IPS-11a (cell line): Measurements from ENCODE around the gene UBASH3B.
"Not testable (repeated sequence)": the region's sequence is repeated elsewhere in the genome, so short reads cannot be mapped to it uniquely, and the experiment has no call there.

ENCODE experiments used
- H3K4me3 ChIP-seq: one replicate; pipeline ENCODE4 v1.5.1; 2013; ENCODE audit warnings: low read depth, low read length, control low read depth

UBASH3B gene

DNA sequence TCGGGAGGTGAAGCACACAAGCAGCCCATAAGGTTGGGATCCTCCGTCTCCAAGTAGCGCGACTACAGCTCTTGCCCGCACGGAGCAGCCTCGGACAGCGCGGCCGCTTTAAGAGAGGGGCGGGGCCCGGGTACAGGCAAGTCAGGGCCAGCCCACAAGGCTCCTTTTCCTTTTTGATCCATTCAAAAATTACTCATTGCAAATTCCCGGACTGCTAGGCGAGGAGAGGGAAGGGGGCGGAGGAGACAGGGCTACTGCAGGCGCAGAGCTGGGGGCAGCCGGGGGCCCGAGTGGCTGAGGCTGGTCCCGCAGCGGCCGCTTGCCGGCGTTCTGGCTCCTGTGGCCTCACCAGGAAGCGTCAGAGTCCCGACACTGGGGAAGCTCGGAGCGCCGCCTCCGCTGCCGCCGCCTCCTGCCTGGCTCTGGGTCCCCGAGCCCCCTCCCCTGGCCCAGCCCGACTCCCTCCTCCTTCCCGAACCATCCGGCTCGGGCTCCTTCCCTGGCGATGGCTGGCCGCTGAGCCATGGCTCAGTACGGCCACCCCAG is at the start of gene UBASH3B:
Gene UBASH3B, plus strand, starts transcription at position 196 of the 546 bp plus-strand sequence. Its CDS starts 328 bp downstream, at position 524.
- H3K4me3 ChIP-seq = peak within 1 kb of the TSS; percentile 67

DNA sequence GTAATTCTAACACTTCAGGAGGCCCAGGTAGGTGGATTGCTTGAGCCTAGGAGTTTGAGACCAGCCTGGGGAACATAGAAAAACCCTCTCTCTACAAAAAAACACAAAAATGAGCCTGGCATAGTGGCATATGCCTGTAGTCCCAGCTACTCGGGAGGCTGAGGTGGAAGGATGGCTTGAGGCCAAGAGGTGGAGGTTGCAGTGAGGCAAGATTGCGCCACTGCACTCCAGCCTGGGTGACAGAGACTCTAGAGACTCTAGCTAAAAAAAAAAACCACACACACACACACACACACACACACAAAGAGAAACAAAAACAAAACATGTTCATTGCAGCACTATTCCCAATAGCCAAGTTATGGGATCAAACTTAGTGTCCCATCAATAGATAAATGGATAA is 48.4 kb upstream of the UBASH3B start:
- H3K4me3 ChIP-seq = not testable (repeated sequence)

- no peak overlapping the region for H3K4me3 ChIP-seq
These were observed 43.2 kb upstream of the UBASH3B start for GRCh38 chr11:122612123-122612824.

- H3K4me3 ChIP-seq = no peak overlapping the region
These were observed 38.8 kb upstream of the UBASH3B start for GRCh38 chr11:122616718-122617117.

GRCh38 chr11:122617297-122617696 is 38.2 kb upstream of the UBASH3B start:
- H3K4me3 ChIP-seq = no peak overlapping the region

GRCh38 chr11:122617926-122618325 is 37.6 kb upstream of the UBASH3B start:
- no peak overlapping the region for H3K4me3 ChIP-seq

GRCh38 chr11:122618927-122619326 is 36.6 kb upstream of the UBASH3B start:
- no peak overlapping the region for H3K4me3 ChIP-seq

DNA sequence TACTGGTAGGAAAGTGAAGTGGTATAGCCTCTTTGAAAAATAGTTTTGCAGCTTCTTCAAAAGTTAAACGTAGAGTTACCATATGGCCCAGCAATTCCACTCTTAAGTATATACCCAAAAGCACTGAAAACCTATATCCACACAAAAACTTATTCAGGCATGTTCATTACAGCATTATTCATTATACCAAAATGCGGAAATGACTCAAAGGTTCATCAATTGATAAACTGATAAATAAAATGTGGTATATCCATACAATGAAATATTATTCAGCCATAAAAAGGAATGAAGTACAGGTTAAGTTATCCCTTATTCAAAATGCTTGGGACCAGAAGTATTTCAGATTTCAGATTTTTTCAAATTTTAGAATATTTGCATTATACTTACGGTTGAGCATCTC is 35.8 kb upstream of the UBASH3B start:
- no peak overlapping the region for H3K4me3 ChIP-seq

DNA sequence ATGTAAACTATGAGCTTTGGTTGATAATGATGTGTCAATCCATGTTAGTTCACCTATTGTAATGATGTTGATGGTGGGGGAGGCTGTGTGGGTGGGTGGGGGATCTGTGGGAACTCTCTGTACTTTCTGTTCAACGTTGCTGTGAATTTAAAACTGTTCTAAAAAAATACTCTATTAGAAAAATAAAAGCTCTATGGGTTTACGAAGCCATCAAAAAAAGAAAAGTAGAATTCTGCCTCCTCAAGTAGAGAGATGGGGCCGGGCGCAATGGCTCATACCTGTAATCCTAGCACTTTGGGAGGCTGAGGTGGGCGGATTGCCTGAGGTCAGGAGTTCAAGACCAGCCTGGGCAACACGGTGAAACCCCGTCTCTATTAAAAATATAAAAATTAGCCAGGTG is 30.0 kb upstream of the UBASH3B start:
- not testable (repeated sequence) for H3K4me3 ChIP-seq

- no peak overlapping the region for H3K4me3 ChIP-seq
These were observed 29.4 kb upstream of the UBASH3B start for GRCh38 chr11:122625976-122626665.

DNA sequence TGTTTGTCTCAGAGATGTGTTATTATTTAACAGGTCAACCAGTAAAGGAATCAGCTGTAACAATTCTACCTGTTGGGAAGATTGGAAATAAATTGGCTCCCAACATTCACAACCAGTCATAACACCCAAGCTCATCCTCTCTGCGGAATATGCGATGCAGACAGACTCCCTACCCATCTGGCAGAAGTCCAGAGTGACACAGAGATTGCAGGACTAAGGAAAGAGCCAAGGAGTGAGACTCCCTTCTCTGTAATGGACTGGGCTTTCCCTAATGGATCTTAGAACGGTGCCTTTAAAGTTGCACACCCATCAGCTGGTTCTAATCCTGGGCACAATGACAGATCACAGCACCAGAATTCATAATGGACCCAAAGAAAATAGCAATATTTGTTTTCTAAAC is 27.8 kb upstream of the UBASH3B start:
- no peak overlapping the region for H3K4me3 ChIP-seq

DNA sequence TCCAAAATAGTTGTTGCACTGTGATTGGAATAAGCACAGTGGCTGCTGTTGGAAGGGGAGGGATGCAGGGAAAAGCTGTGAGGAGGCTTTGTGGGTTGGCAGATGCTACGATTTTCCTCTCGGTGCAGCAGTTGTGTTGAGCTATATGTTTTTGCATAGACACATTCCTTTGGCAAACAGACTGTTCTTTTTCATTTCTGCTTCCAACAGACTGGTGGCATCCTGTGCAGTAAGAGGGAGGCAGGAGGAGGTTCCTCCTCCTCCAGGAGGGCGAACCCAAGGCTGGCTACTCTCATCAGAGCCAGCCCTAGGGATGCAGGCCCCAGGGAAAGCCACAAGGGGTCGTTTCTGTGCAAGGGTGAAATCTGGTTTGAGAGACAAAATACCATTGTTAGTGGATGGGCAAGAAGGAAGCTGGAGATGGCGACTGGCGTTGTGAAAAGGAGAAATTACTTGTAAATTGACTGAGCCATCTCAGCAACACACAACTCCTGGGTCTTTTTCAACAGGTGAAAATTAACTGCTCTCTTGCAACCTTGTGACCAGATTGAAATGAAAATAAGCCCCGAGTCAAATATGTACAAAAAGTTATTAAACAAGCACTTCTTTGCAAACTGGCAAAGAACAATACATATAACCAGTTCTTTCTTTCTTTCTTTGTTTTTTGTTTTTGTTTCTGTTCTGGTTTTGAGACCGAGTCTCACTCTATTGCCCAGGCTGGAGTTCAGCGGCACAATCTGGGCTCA is 26.5 kb upstream of the UBASH3B start:
- H3K4me3 ChIP-seq = no peak overlapping the region

GRCh38 chr11:122632181-122632824 is 23.2 kb upstream of the UBASH3B start:
- H3K4me3 ChIP-seq = no peak overlapping the region

DNA sequence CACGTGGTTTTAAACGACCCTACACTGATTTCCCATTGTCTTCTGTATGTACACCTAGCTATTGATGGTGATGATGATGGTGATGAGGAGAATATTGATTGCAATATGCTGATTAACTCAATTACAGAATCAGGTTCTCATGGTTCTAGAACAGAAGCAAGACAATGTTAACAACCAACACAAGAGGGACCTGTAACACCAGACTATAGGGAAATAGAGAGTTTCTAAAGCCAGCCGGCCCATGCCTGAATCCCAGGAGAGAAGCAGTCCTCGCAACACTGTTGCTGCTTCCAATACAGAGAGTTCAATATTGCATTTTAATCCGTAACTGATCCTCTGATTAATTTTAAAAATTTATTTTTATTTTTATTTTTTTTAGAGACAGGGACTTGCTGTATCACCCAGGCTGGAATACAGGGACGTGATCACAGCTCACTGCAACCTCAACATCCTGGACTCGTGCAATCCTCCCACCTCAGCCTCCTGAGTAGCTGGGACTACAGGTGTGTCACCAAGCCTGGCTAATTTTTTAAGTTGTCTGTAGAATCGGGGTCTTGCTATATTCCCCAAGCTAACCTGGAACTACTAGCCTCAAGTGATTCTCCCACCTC is 22.2 kb upstream of the UBASH3B start:
- no peak overlapping the region for H3K4me3 ChIP-seq

- H3K4me3 ChIP-seq = no peak overlapping the region
These were observed 21.0 kb upstream of the UBASH3B start for GRCh38 chr11:122634501-122634900.

GRCh38 chr11:122637541-122637940 is 18.0 kb upstream of the UBASH3B start:
- no peak overlapping the region for H3K4me3 ChIP-seq

DNA sequence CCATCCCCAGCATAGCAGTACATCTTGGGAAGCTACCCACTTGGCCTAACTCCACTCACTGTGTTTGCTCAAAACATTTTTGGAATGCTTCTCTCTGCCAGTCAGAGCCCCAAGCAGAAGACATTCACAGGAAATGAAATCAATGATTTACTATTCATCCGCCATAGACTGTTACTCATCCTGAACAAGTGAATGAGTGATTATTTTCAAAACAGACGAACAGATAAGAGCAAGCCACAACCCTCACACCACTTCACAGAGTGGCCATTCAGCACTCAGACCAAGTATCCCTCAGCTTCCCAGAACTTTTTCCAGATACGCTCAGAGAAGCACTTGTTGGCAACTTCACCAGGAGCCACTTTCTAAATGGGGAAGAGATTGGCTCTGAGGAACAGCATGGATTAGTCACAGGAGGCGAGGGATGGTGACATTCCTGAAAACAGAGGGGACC is 13.0 kb upstream of the UBASH3B start:
- H3K4me3 ChIP-seq = no peak overlapping the region

DNA sequence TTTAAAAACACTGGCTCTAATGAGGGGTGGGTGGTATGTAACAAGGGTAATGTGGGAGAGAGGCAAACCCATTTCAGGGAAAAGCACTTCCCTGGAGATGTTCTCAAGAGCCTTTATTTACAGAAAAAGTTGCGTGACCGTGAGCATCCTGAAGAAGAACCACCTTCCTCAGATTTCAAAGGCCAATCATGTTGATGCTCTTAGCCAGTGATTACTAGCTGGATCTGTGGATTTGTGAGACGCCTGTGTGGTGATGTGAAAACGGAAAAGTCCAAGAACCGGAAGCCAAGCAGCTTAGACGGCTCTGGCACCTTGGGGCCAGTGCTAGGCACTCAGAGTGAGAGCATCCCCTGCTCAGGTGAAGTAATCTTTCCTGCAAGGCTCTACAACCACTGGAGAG is 12.6 kb upstream of the UBASH3B start:
- H3K4me3 ChIP-seq = no peak overlapping the region

- no peak overlapping the region for H3K4me3 ChIP-seq
These were observed 9.7 kb upstream of the UBASH3B start for GRCh38 chr11:122645847-122646246.

DNA sequence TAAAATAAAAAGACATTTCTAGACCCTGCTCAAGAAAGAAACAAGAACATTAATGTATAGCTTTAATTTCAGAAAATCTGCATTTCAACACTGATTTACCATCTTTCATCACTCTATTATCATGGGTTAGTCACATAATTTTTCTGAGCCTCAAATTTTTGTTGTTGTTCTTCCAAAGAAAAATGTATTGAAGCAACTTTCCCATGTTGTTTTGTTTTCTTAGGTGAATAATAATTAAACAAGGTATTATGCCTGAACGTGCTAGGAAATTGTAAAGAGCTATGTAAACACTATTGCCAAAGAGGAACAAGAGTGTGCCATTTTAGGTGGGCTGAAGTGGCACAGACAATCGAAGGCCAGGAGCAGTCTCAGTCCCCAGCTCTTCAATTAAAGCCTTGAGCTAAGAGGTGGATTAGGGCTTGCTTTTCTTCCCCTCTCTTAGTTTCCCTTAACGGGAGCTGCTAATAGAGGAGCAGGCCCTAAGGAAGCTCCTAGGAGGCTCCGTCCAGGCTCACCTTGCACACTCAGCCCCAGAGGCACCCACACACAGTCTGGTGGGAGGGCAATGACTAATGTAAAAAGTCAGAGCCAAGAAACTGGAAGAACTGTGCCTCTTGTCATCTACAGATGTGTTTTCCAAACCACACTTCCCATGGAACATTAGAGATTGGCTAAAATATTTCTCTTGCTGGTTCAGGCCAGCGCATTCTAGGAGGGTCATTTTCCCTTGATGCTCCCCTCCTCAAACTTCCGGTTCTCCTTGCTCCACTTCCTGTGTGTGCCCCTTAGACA is 8.8 kb upstream of the UBASH3B start:
- H3K4me3 ChIP-seq = no peak overlapping the region
